Measurements from ENCODE around the gene DUS4L. TPM values are rescaled to one million over a fixed set of nuclear protein-coding genes. Genes with fewer than 3 reads are reported as not detected.

The DUS4L gene
- total RNA-seq, 2 experiments from 2014 or later: 14.9 to 23.0 TPM

DNA sequence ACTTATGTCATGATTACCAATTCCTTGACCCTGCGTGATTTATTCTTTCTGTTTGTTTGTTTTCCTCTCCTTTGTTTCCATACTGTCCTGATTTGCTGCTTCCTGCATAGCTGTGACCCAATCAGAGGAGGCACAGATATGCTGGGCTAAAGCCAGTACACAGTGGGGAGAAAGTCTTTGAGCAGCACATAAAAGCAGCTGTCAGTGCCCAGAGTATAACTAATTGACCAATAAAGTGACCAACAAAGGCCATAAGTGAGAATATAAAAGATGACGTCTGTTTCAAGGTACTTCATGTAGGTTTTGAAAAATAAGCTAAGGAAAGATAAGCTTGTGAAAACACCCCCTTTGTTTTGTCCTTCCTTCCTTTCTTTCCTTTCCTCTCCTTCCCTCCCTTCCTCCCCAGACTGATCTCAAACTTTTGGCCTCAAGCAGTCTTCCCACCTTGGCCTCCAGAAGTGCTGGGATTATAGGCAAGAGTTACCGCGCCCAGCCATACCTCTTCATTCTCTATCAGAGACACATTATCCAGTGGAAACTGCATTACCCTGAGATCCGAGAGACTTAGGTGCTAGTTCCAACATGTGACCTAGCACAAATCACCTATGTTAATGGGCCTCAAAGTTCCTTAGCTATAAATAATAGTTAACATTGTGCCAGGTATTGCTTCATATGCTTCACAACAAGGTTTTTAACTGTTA, 33.3 kb downstream of the DUS4L start:
- no peak for TF ChIP-seq EZH2phosphoT487 (IDR thresholded peaks at IDR 0.05; ENCODE audit: borderline replicate concordance, low read depth, low read length)
- TF ChIP-seq, protein P1, sequence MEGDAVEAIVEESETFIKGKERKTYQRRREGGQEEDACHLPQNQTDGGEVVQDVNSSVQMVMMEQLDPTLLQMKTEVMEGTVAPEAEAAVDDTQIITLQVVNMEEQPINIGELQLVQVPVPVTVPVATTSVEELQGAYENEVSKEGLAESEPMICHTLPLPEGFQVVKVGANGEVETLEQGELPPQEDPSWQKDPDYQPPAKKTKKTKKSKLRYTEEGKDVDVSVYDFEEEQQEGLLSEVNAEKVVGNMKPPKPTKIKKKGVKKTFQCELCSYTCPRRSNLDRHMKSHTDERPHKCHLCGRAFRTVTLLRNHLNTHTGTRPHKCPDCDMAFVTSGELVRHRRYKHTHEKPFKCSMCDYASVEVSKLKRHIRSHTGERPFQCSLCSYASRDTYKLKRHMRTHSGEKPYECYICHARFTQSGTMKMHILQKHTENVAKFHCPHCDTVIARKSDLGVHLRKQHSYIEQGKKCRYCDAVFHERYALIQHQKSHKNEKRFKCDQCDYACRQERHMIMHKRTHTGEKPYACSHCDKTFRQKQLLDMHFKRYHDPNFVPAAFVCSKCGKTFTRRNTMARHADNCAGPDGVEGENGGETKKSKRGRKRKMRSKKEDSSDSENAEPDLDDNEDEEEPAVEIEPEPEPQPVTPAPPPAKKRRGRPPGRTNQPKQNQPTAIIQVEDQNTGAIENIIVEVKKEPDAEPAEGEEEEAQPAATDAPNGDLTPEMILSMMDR (conservative IDR thresholded peaks at IDR 0.05; ENCODE audit: low read length): no peak
- POLR2A ChIA-PET: interaction anchor here (0.6 to 1.4 kb wide), 3 partner anchors 9 to 337 kb away, joined by 3 to 8 read pairs (median 3); no protein-coding TSS in a partner anchor
- H3K79me2 ChIP-seq (ENCODE audit: insufficient read depth, low read depth, low read length): no peaks in the 10 kb centered on the region
- H3K4me3 ChIP-seq (ENCODE audit: low read depth, low read length, poor library complexity, severe bottlenecking): no peak overlapping the region
- H2AFZ ChIP-seq (ENCODE audit: low read length): no peak overlapping the region
- CTCF ChIA-PET (ENCODE audit: unreplicated experiment): no interaction called here
- peaks cover 14% of the 10 kb centered on the region; the same call in 1 of the 2 replicates for H3K36me3 ChIP-seq (ENCODE audit: insufficient read depth, low read length)
- intact Hi-C loops (cut with micrococcal nuclease; ENCODE audit: unreplicated experiment): no loop called here
- no TSS peak for BruUV-seq (replicated peaks)
- H3K4me2 ChIP-seq (ENCODE audit: low read length): no peak overlapping the region
- H3K27ac ChIP-seq (ENCODE audit: low read depth, low read length, poor library complexity, severe bottlenecking): no peak overlapping the region
- H3K4me1 ChIP-seq (ENCODE audit: insufficient read depth, low read length, poor library complexity, severe bottlenecking): no peaks in the 10 kb centered on the region
- H3K9me2 ChIP-seq (ENCODE audit: insufficient read depth, low read length): no peaks in the 10 kb centered on the region
- no peaks in the 10 kb centered on the region for H3K9me3 ChIP-seq (ENCODE audit: low read length)
- no peak for DNase-seq (ENCODE audit: low spot score)
- H4K20me1 ChIP-seq (ENCODE audit: insufficient read depth, low read length): no peaks in the 10 kb centered on the region

DNA sequence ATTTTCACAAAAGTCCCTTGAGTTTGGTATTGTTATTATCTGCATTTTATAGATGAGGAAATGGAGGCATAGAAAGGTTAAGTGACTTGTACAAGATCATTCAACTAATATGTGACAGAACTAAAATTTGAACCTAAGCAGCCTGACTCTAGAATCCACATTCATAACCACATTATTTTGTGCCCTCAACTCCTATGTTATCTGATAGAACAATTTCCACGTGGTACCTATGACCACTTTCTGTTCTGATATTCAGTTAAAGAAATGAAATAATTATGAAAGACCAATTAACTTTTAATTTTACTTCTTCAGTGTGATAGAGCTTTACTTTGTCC, 33.8 kb downstream of the DUS4L start:
- POLR2A ChIA-PET: interaction anchor here (0.7 to 1.2 kb wide), 2 partner anchors 8 to 12 kb away, joined by 3 read pairs; no protein-coding TSS in a partner anchor
- intact Hi-C loops (cut with micrococcal nuclease; ENCODE audit: unreplicated experiment): no loop called here

More for the DNA sequence above, 33.8 kb downstream of the DUS4L start:
- TF ChIP-seq EZH2phosphoT487 (IDR thresholded peaks at IDR 0.05; ENCODE audit: borderline replicate concordance, low read depth, low read length): no peak
- TF ChIP-seq, protein P1 (conservative IDR thresholded peaks at IDR 0.05; ENCODE audit: low read length): no peak
- Histone ChIP-seq H4K20me1 (ENCODE audit: insufficient read depth, low read length) (no peaks in the 10 kb centered on the region), H3K27ac (ENCODE audit: low read depth, low read length, poor library complexity, severe bottlenecking) (no peak overlapping the region), H3K4me3 (ENCODE audit: low read depth, low read length, poor library complexity, severe bottlenecking) (no peak overlapping the region), H3K4me1 (ENCODE audit: insufficient read depth, low read length, poor library complexity, severe bottlenecking) (no peaks in the 10 kb centered on the region), H2AFZ (ENCODE audit: low read length) (no peak overlapping the region), H3K4me2 (ENCODE audit: low read length) (no peak overlapping the region), H3K36me3 (ENCODE audit: insufficient read depth, low read length) (peaks cover 14% of the 10 kb centered on the region; the same call in 1 of the 2 replicates), H3K9me2 (ENCODE audit: insufficient read depth, low read length) (no peaks in the 10 kb centered on the region), H3K9me3 (ENCODE audit: low read length) (no peaks in the 10 kb centered on the region), H3K79me2 (ENCODE audit: insufficient read depth, low read depth, low read length) (no peaks in the 10 kb centered on the region)
- CTCF ChIA-PET (ENCODE audit: unreplicated experiment): no interaction called here
- BruUV-seq (replicated peaks): no TSS peak
- no peak for DNase-seq (ENCODE audit: low spot score)
